SK-N-MC (cell line): ENCODE data around the gene NLGN2.

Experiments used
- DNase-seq: peaks from one replicate; pipeline ENCODE4 v3.0.0-alpha.2; 2011; ENCODE audit warnings: low read depth, low spot score
- H3K27ac ChIP-seq: fragments of 200-600 bp; sonication (generic); 2 replicates; pipeline ENCODE4 v1.5.1; 2016; ENCODE audit warnings: mixed run types
- H3K36me3 ChIP-seq: fragments of 200-600 bp; sonication (generic); 2 replicates; pipeline ENCODE4 v1.6.1; 2017; ENCODE audit warnings: antibody characterized with exemption, low read length, mixed read lengths; ENCODE audit not compliant: insufficient read depth
- H3K4me3 ChIP-seq: fragments of 200-600 bp; sonication (generic); 2 replicates; pipeline ENCODE4 v1.5.1; 2016
- H3K9ac ChIP-seq: fragments of 200-600 bp; sonication (generic); 2 replicates; pipeline ENCODE4 v1.8.0; 2017; ENCODE audit warnings: mixed run types, mixed read lengths; ENCODE audit not compliant: insufficient read length
- H3K9me3 ChIP-seq: fragments of 200-600 bp; sonication (generic); 2 replicates; pipeline ENCODE4 v1.6.1; 2017; ENCODE audit warnings: low read depth, mild to moderate bottlenecking, antibody characterized with exemption, low read length, moderate library complexity, mixed read lengths
- EZH2 ChIP-seq: fragments of 200-600 bp; sonication (generic); IDR thresholded peaks from one replicate; pipeline ENCODE4 v1.6.1; 2017; ENCODE audit warnings: antibody characterized with exemption
- FOXP2 ChIP-seq: optimal IDR thresholded peaks from 2 replicates; pipeline ENCODE3; 2011; ENCODE audit warnings: mild to moderate bottlenecking, moderate library complexity; ENCODE audit not compliant: insufficient read depth; ENCODE audit errors: extremely low read length, control extremely low read depth
- POLR2AphosphoS5 ChIP-seq: IDR thresholded peaks from 2 replicates; pipeline ENCODE4 v1.6.1; 2012; ENCODE audit warnings: mild to moderate bottlenecking, low read depth, low read length, borderline replicate concordance

The NLGN2 gene

DNA sequence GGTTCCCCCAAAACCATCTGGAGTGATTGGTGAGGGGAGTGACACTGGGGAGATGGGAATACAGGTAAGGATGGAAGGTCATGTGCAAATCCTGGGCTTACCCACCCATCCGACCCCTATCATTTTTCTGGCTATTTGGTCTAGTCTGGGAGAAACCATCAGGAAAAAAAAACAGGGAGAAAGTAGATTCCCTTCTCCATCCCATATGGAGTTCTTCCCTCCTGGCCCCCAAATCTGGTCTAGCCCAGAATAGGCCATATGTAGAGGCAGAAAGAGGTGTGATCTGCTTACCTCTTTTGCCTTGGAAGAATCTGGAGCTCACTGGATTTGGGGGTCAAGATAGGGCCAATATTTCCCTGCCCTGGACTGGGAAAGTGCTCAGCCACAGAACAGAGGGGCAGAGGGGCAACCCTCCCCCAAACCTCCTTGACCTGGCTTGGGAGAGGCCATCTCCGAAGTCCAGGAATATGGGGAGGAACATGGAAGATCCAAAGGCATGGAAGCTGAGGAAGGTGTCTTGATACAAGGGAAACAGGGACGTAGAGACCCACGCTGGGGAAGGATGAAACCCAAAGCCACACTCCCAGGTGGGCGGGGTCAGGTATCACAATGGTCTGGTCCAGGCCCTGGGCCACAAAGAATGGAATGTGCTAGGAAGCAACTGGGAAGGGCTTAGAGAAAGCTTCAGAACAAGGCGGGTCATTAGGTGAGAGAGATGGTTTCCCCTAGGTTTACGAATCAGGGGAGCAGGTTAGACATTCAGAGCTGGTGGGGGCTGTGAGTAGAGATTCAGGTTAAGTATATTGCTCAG is 53.4 kb downstream of the NLGN2 start:
- TF ChIP-seq EZH2 = no peak
- no peak for TF ChIP-seq FOXP2
- TF ChIP-seq POLR2AphosphoS5 = no peak
- H3K9ac ChIP-seq = no peak overlapping the region
- no peak overlapping the region for H3K4me3 ChIP-seq
- no peak overlapping the region for H3K27ac ChIP-seq
- no peak for DNase-seq
- H3K9me3 ChIP-seq = no peaks in the 10 kb centered on the region
- no peaks in the 10 kb centered on the region; the same call in 1 of the 2 replicates for H3K36me3 ChIP-seq

DNA sequence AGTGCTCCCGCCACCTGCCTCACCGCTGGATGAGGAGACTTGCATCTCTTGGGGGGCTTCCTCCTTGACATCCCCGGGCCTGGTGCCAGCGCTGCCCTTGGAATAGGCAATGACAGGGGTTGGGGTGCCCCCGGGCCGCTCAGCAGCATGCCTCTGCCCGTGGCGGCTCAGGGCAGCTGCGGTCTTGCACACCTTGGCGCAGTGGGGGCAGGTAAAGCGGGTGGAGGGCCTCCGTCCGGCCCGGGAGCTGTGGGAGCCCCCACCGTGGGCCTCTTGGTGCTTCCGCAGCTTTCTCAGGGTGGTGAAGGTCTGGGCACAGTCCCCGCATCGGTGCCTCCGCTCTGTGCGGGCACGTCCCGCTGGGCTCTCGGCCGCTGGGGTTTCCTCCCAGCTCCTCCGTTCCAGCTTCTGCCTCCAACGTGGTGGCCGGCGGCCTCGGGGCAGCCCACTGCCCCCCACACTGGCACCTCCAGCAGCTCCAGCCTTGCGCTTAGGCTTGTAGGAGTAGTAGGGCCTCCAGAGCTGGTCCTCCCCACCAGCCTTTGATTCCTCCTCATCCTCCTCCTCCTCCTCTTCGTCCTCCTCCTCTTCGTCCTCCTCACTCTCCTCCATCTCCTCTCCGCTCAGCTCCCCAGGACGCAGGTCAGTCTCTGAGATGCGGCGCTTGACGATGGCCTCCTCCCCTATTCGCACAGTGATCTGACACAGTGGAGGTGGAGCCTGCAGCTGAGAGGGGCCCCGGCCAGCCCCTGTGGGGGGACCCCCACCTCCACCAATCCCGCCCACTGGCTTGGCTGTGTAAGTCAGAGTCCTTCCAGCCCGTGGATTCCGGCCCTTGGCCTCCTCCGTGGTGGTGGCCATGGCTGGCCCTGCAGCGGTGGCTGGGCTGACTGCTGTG is 55.1 kb downstream of the NLGN2 start:
- H3K4me3 ChIP-seq = no peak overlapping the region
- H3K9me3 ChIP-seq = no peaks in the 10 kb centered on the region
- no peak overlapping the region for H3K9ac ChIP-seq
- no peaks in the 10 kb centered on the region; the same call in 1 of the 2 replicates for H3K36me3 ChIP-seq
- no peak for DNase-seq
- no peak overlapping the region for H3K27ac ChIP-seq
- no peak for TF ChIP-seq POLR2AphosphoS5
- TF ChIP-seq EZH2 = no peak
- no peak for TF ChIP-seq FOXP2

DNA sequence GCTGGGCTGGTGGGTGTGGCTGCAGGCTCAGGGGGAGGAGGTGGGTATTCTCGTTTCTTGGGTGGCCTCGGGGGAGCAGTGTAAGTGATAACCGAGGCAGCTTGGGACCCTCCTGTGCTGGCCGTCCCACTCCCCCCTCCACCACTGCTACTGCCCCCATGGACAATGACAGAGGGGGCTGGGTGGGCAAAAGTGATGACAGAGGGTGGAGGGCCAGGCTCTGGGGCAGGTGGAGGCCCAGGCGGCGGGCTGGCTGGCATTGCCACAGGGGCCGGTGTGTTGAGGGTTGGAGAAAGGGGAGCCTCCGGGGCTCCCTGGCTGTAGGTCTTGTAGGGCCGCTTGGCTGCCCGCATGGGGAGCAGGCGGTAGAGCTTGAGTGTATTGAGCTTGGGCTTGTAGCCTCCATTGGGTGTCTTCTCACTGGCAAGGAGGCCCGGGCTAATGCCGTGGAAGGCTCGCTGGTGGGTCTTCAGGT is 55.8 kb downstream of the NLGN2 start:
- H3K27ac ChIP-seq = no peak overlapping the region
- no peaks in the 10 kb centered on the region; the same call in 1 of the 2 replicates for H3K36me3 ChIP-seq
- H3K9me3 ChIP-seq = no peaks in the 10 kb centered on the region
- no peak overlapping the region for H3K4me3 ChIP-seq
- TF ChIP-seq EZH2 (no peak), POLR2AphosphoS5 (no peak), FOXP2 (no peak)
- DNase-seq = no peak
- H3K9ac ChIP-seq = no peak overlapping the region

DNA sequence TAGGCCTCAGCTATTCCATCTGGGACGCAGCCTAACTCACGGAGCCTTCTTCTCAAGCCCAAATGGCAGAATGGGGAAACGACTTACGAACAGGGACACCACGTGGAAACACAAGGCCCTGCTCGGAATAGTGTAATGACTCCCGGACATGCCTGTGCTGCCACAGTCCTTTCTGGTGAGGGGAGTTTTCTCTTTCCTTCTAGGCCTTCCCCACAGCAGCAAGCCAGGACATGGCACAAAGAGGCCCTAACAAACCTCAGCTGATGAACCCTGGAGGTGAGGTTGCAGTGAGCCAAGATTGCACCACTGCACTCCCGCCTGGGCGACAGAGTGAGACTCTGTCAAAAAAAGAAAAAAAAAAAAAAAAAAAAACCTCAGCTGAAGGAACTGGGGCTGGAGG is 56.4 kb downstream of the NLGN2 start:
- H3K9ac ChIP-seq = no peak overlapping the region
- H3K4me3 ChIP-seq = no peak overlapping the region
- no peak overlapping the region for H3K27ac ChIP-seq
- DNase-seq = no peak
- no peaks in the 10 kb centered on the region; the same call in 1 of the 2 replicates for H3K36me3 ChIP-seq
- no peaks in the 10 kb centered on the region for H3K9me3 ChIP-seq
- TF ChIP-seq FOXP2 = no peak
- no peak for TF ChIP-seq POLR2AphosphoS5
- TF ChIP-seq EZH2 = no peak

DNA sequence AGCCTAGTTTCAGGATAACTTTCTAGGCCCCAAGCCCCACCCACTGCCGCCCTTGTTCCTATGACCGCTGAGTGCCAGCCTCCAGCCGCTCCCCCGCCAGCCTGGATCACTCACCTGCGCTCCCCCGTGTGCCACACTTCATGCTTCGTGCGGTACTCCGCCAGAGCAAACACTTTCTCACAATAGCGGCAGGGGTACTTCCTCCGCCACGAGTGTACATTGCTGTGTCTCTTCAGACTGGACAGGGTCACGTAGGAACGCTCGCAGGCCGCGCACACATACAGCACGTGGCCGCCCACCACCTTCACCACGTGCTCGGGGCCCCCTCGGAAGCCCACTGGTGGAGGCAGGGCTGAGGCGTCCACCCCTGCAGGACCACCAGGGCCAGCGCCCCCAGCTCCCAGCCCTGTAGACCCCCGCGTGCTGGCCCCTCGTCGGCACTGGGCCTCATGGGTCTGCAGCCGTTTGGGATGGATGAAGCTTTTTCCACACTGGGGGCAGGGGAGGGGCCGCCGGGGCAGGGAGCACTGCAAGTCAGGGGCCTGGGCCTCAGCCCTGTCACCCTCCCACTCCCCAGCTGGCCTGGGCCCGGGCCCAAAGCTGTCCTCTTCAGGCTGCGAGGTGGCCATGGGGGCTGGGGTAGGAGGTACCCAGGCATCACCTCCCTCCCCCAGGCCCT is 58.1 kb downstream of the NLGN2 start:
- TF ChIP-seq EZH2 (no peak), POLR2AphosphoS5 (no peak), FOXP2 (no peak)

DNA sequence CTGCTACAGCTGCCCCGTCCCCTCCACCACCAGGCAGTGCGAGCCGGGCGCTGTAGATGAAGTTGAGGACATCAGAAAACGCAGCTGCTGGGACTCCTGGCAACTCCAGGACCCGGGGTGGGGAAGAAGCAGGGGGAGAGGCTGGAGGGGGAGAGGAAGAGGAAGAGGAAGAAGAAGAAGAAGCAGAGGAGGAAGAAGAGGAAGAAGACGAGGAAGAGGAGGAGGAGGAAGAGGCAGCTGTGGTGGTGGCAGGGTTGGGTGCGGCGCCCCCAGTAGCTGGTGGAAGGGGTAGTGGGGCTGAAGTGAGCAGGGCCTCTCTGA is 58.6 kb downstream of the NLGN2 start:
- Histone ChIP-seq H3K36me3 (no peaks in the 10 kb centered on the region; the same call in 1 of the 2 replicates), H3K9ac (no peak overlapping the region), H3K9me3 (no peaks in the 10 kb centered on the region), H3K4me3 (no peak overlapping the region), H3K27ac (no peak overlapping the region)
- no peak for DNase-seq
- TF ChIP-seq EZH2 = no peak
- no peak for TF ChIP-seq FOXP2
- no peak for TF ChIP-seq POLR2AphosphoS5

More for the DNA sequence above, 58.1 kb downstream of the NLGN2 start:
- H3K36me3 ChIP-seq = no peaks in the 10 kb centered on the region; the same call in 1 of the 2 replicates
- no peak overlapping the region for H3K27ac ChIP-seq
- H3K9ac ChIP-seq = no peak overlapping the region
- no peak overlapping the region for H3K4me3 ChIP-seq
- no peak for DNase-seq
- no peaks in the 10 kb centered on the region for H3K9me3 ChIP-seq

DNA sequence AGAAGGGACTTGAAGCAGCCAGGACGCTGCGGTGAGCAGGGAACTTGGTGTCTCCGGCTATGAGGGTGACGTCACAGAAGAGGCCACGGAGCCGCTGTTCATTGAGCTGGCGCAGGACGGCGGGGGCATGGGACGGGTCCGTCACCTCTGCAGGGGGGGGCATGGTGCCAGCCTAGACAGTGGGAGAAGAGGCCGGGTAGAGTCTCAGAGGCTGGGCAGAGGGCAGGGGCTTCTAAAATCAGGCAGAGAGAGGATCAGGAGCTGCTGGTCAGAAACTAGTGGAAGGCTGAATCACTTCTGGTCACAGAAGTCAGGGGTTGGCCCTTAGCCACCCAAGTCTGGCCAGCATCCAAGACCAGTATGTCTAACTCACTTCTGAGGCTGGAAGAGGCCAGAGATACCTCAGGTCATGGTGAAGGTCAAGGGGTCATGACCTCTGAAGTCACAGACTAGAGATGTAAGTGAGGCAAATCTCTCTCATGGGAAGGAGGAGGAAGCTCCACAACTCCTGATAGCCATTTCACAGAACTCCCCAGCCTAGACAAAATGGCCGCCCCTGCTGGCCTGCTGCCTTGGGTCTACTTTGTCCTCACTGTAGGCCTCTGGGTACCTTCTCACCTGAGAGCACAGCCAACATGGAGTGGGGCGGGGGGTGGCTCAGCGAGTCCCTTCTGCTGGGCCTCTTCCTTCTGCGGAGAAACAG is 59.1 kb downstream of the NLGN2 start:
- no peaks in the 10 kb centered on the region; the same call in 1 of the 2 replicates for H3K36me3 ChIP-seq
- no peak for DNase-seq
- no peak overlapping the region for H3K4me3 ChIP-seq
- no peaks in the 10 kb centered on the region for H3K9me3 ChIP-seq
- no peak for TF ChIP-seq POLR2AphosphoS5
- TF ChIP-seq FOXP2 = no peak
- TF ChIP-seq EZH2 = no peak
- H3K9ac ChIP-seq = no peak overlapping the region
- H3K27ac ChIP-seq = no peak overlapping the region
